SK-N-SH treated with all-trans-retinoic acid at 6 μM for 48 hours (cell line): Measurements from ENCODE around the gene UPB1.

Source experiments
- ATAC-seq: fragments of 200-7000 bp; cut with Tn5 transposase; 3 replicates; pipeline ENCODE4 v1.9.1; 2020; ENCODE audit warnings: mild to moderate bottlenecking, moderate library complexity
- ARNTL ChIP-seq: fragments of 450-650 bp; formaldehyde crosslinking; IDR thresholded peaks from 2 replicates; pipeline ENCODE4 v1.5.0; 2020; ENCODE audit warnings: low read depth, mild to moderate bottlenecking, moderate library complexity, borderline replicate concordance
- BACH2 ChIP-seq: fragments of 250-450 bp; sonication (Bioruptor Pico); IDR thresholded peaks from 2 replicates; pipeline ENCODE4 v1.9.0; 2021; ENCODE audit warnings: mild to moderate bottlenecking, borderline replicate concordance
- CREB5 ChIP-seq: fragments of 250-450 bp; sonication (Bioruptor Pico); IDR thresholded peaks from 2 replicates; pipeline ENCODE4 v1.5.1; 2020; ENCODE audit warnings: low read depth, mild to moderate bottlenecking, moderate library complexity
- CSDC2 ChIP-seq: fragments of 250-450 bp; sonication (Bioruptor Pico); IDR thresholded peaks from 2 replicates; pipeline ENCODE4 v1.5.0; 2020; ENCODE audit warnings: mild to moderate bottlenecking, moderate library complexity
- CSRNP3 ChIP-seq: fragments of 250-450 bp; sonication (Bioruptor Pico); IDR thresholded peaks from 2 replicates; pipeline ENCODE4 v1.5.1; 2021; ENCODE audit warnings: mild to moderate bottlenecking, moderate library complexity
- ESRRG ChIP-seq: fragments of 250-450 bp; sonication (Bioruptor Pico); IDR thresholded peaks from 2 replicates; pipeline ENCODE4 v1.6.1; 2021; ENCODE audit warnings: mild to moderate bottlenecking
- GLIS3 ChIP-seq: fragments of 250-450 bp; sonication (Bioruptor Pico); IDR thresholded peaks from 2 replicates; pipeline ENCODE4 v1.5.0; 2020; ENCODE audit warnings: mild to moderate bottlenecking, moderate library complexity
- ISL1 ChIP-seq: fragments of 250-450 bp; sonication (Bioruptor Pico); IDR thresholded peaks from 2 replicates; pipeline ENCODE4 v2.1.2; 2022; ENCODE audit warnings: mild to moderate bottlenecking, moderate library complexity
- OSR1 ChIP-seq: fragments of 250-450 bp; sonication (Bioruptor Pico); IDR thresholded peaks from 2 replicates; pipeline ENCODE4 v1.8.0; 2022; ENCODE audit warnings: moderate library complexity, mild to moderate bottlenecking, inconsistent platforms
- PATZ1 ChIP-seq: fragments of 250-450 bp; sonication (Bioruptor Pico); IDR thresholded peaks from 2 replicates; pipeline ENCODE4 v1.8.0; 2020; ENCODE audit warnings: mild to moderate bottlenecking, moderate library complexity, borderline replicate concordance
- POU6F1 ChIP-seq: fragments of 250-450 bp; sonication (Bioruptor Pico); IDR thresholded peaks from 2 replicates; pipeline ENCODE4 v1.8.0; 2021; ENCODE audit warnings: low read depth, mild to moderate bottlenecking, moderate library complexity, borderline replicate concordance
- PPARA ChIP-seq: fragments of 250-450 bp; sonication (Bioruptor Pico); IDR thresholded peaks from 2 replicates; pipeline ENCODE4 v1.5.0; 2020; ENCODE audit warnings: mild to moderate bottlenecking, borderline replicate concordance
- RARB ChIP-seq: fragments of 250-450 bp; sonication (Bioruptor Pico); IDR thresholded peaks from 2 replicates; pipeline ENCODE4 v1.8.0; 2021; ENCODE audit warnings: mild to moderate bottlenecking, moderate library complexity
- SNAI2 ChIP-seq: fragments of 250-450 bp; sonication (Bioruptor Pico); IDR thresholded peaks from 2 replicates; pipeline ENCODE4 v1.5.0; 2020; ENCODE audit warnings: mild to moderate bottlenecking, moderate library complexity
- TCF4 ChIP-seq: fragments of 250-450 bp; sonication (Bioruptor Pico); IDR thresholded peaks from 2 replicates; pipeline ENCODE4 v1.8.0; 2021; ENCODE audit warnings: mild to moderate bottlenecking, moderate library complexity, borderline replicate concordance
- ZC3H10 ChIP-seq: fragments of 250-450 bp; sonication (Bioruptor Pico); IDR thresholded peaks from 2 replicates; pipeline ENCODE4 v1.5.1; 2021; ENCODE audit warnings: mild to moderate bottlenecking, moderate library complexity
- ZFP3 ChIP-seq: fragments of 250-450 bp; sonication (Bioruptor Pico); IDR thresholded peaks from 2 replicates; pipeline ENCODE4 v1.5.0; 2020; ENCODE audit warnings: mild to moderate bottlenecking, moderate library complexity
- ZFP30 ChIP-seq: fragments of 450-650 bp; formaldehyde crosslinking; IDR thresholded peaks from 2 replicates; pipeline ENCODE4 v1.5.0; 2022; ENCODE audit warnings: mild to moderate bottlenecking, moderate library complexity
- ZNF565 ChIP-seq: fragments of 450-650 bp; formaldehyde crosslinking; conservative IDR thresholded peaks from 2 replicates; pipeline ENCODE4 v1.5.0; 2020; ENCODE audit warnings: low read depth, mild to moderate bottlenecking, moderate library complexity
- ZNF70 ChIP-seq: fragments of 450-650 bp; formaldehyde crosslinking; IDR thresholded peaks from 2 replicates; pipeline ENCODE4 v1.5.0; 2020; ENCODE audit warnings: mild to moderate bottlenecking, moderate library complexity
- ZNF8 ChIP-seq: fragments of 450-650 bp; formaldehyde crosslinking; IDR thresholded peaks from 2 replicates; pipeline ENCODE4 v1.5.0; 2020; ENCODE audit warnings: mild to moderate bottlenecking, moderate library complexity

The UPB1 gene

GRCh38 chr22:24466716-24467328 is 28.3 kb upstream of the UPB1 start (continued):
- no peak for TF ChIP-seq POU6F1 (CRISPR knock-in tag)
- no peak for TF ChIP-seq ISL1
- TF ChIP-seq, all 23 proteins: peak for 0

- TF ChIP-seq ZNF565 (CRISPR knock-in tag) (no peak), OSR1 (CRISPR knock-in tag) (no peak), RARB (CRISPR knock-in tag) (no peak), TCF4 (CRISPR knock-in tag) (no peak), CREB5 (CRISPR knock-in tag) (no peak), BACH2 (CRISPR knock-in tag) (no peak), ZC3H10 (no peak), SNAI2 (CRISPR knock-in tag) (no peak), ZFP30 (CRISPR knock-in tag) (no peak), CSRNP3 (CRISPR knock-in tag) (no peak), ZNF8 (CRISPR knock-in tag) (no peak), POU6F1 (CRISPR knock-in tag) (no peak), ARNTL (CRISPR knock-in tag) (no peak), ZNF70 (CRISPR knock-in tag) (no peak), ESRRG (no peak), CSDC2 (CRISPR knock-in tag) (no peak), PATZ1 (CRISPR knock-in tag) (no peak), PPARA (CRISPR knock-in tag) (no peak), ISL1 (no peak), GLIS3 (CRISPR knock-in tag) (no peak)
- ATAC-seq, result peak; percentile 57
Observed at GRCh38 chr22:24467340-24467739, 27.8 kb upstream of the UPB1 start.

GRCh38 chr22:24471570-24471969 is 23.6 kb upstream of the UPB1 start:
- no peak for ATAC-seq
- TF ChIP-seq ISL1, result peak; percentile 13; the same call in 1 of the 2 replicates
- TF ChIP-seq GLIS3 (CRISPR knock-in tag), result no peak

- no peak for TF ChIP-seq SNAI2 (CRISPR knock-in tag)
- TF ChIP-seq ZNF565 (CRISPR knock-in tag), result no peak
- no peak for TF ChIP-seq CSRNP3 (CRISPR knock-in tag)
- no peak for TF ChIP-seq ZNF70 (CRISPR knock-in tag)
- no peak for TF ChIP-seq OSR1 (CRISPR knock-in tag)
- TF ChIP-seq ZFP3 (CRISPR knock-in tag), result no peak
- no peak for TF ChIP-seq ARNTL (CRISPR knock-in tag)
- no peak for TF ChIP-seq RARB (CRISPR knock-in tag)
- TF ChIP-seq ZNF8 (CRISPR knock-in tag), result no peak
- TF ChIP-seq GLIS3 (CRISPR knock-in tag), result no peak
- TF ChIP-seq POU6F1 (CRISPR knock-in tag), result no peak
- no peak for TF ChIP-seq ZC3H10
- no peak for TF ChIP-seq ISL1
- TF ChIP-seq CREB5 (CRISPR knock-in tag), result no peak
- TF ChIP-seq ZFP30 (CRISPR knock-in tag), result no peak
- no peak for ATAC-seq
Observed at GRCh38 chr22:24473284-24473683, 21.8 kb upstream of the UPB1 start.
